Stimulated activated CD8-positive, alpha-beta memory T cell treated with anti-CD3 and anti-CD28 coated beads, Interleukin-7, amount 100 ng/mL, for 24 hours (primary cell): ENCODE data around the gene ACACA.
"Not testable (repeated sequence)": the region's sequence is repeated elsewhere in the genome, so short reads cannot be mapped to it uniquely, and the experiment has no call there.

ENCODE experiments used
- DNase-seq: peaks from one replicate; pipeline ENCODE4 v3.0.0-alpha.2; 2020; ENCODE audit warnings: low read depth

The ACACA gene

GRCh38 chr17:37174205-37174604 lies 232.4 kb downstream of the ACACA start:
- no peak for DNase-seq

- no peak for DNase-seq
Observed at GRCh38 chr17:37170881-37171425, 235.7 kb downstream of the ACACA start.

GRCh38 chr17:37168731-37169353 lies 237.8 kb downstream of the ACACA start:
- DNase-seq, result no peak

- DNase-seq, result no peak
Observed at GRCh38 chr17:37167756-37168155, 238.9 kb downstream of the ACACA start.

GRCh38 chr17:37164057-37164456 lies 242.6 kb downstream of the ACACA start:
- no peak for DNase-seq

- no peak for DNase-seq
Observed at GRCh38 chr17:37162800-37163199, 243.8 kb downstream of the ACACA start.

- no peak for DNase-seq
Observed at GRCh38 chr17:37160944-37161343, 245.7 kb downstream of the ACACA start.

GRCh38 chr17:37158290-37158689 lies 248.3 kb downstream of the ACACA start:
- DNase-seq, result no peak

GRCh38 chr17:37148156-37148555 lies 258.5 kb downstream of the ACACA start:
- DNase-seq, result no peak

- DNase-seq, result no peak
Observed at GRCh38 chr17:37147301-37147812, 259.3 kb downstream of the ACACA start.

- DNase-seq, result no peak
Observed at GRCh38 chr17:37146086-37147064, 260.3 kb downstream of the ACACA start.

- no peak for DNase-seq
Observed at GRCh38 chr17:37144075-37144701, 262.4 kb downstream of the ACACA start.

GRCh38 chr17:37143558-37143957 lies 263.1 kb downstream of the ACACA start:
- not testable (repeated sequence) for DNase-seq

- no peak for DNase-seq
Observed at GRCh38 chr17:37142294-37142896, 264.2 kb downstream of the ACACA start.

- DNase-seq, result no peak
Observed at GRCh38 chr17:37138571-37139120, 268.0 kb downstream of the ACACA start.

- DNase-seq, result no peak
Observed at GRCh38 chr17:37137906-37138514, 268.6 kb downstream of the ACACA start.

- DNase-seq, result no peak
Observed at GRCh38 chr17:37137070-37137610, 269.5 kb downstream of the ACACA start.

- no peak for DNase-seq
Observed at GRCh38 chr17:37135576-37135975, 271.1 kb downstream of the ACACA start.

GRCh38 chr17:37134050-37134449 lies 272.6 kb downstream of the ACACA start:
- DNase-seq, result no peak

- no peak for DNase-seq
Observed at GRCh38 chr17:37133136-37133535, 273.5 kb downstream of the ACACA start.
